IPS-18c (cell line): ENCODE results near the gene CDHR1.
"Not testable (repeated sequence)": the region's sequence is repeated elsewhere in the genome, so short reads cannot be mapped to it uniquely, and the experiment has no call there.

Experiments
- H3K4me3 ChIP-seq: 2 replicates; pipeline ENCODE4 v1.7.0; 2013; ENCODE audit warnings: low read depth, mild to moderate bottlenecking, low read length, moderate library complexity; ENCODE audit not compliant: insufficient read depth
- H3K9me3 ChIP-seq: one replicate; pipeline ENCODE4 v1.6.1; 2013; ENCODE audit warnings: mild to moderate bottlenecking, low read length, moderate library complexity; ENCODE audit not compliant: control insufficient read depth, insufficient read depth

CDHR1 gene

DNA sequence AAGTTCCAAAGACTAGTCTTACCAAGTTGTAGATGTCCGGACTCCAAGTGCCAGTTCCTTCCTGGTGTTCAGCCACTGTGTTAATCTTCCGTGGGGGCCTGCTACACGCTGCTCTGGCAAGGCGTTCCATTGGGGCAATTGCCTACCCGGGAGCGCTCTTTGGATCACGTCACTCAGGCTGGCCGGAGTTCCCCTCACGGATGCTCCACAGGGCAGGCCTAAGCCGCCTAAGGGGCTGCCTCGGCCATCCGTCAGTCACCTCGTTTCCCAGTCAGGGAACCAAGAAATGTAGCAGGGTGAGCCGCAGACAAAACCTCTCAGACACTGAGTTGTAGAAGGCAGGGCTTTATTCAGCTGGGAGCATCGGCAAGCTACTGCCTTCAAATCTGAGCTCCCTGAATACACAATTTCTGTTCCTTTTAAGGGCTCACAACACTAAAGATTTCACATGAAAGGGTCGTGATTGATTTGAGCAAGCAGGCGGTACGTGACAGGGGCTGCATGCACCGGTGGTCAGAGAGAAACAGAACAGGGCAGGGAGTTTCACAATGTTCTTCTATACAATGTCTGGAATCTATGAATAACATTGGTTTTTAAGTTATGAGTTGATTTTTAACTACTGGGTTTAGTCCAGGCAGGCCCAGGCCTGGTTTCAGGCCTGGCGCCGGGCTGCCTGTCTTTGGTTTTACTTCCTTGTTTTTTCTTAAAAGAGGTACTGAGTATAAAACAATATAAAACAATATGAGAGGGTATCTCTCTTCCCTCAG, 22.5 kb upstream of the CDHR1 start:
- not testable (repeated sequence) for H3K9me3 ChIP-seq, H3K4me3 ChIP-seq

DNA sequence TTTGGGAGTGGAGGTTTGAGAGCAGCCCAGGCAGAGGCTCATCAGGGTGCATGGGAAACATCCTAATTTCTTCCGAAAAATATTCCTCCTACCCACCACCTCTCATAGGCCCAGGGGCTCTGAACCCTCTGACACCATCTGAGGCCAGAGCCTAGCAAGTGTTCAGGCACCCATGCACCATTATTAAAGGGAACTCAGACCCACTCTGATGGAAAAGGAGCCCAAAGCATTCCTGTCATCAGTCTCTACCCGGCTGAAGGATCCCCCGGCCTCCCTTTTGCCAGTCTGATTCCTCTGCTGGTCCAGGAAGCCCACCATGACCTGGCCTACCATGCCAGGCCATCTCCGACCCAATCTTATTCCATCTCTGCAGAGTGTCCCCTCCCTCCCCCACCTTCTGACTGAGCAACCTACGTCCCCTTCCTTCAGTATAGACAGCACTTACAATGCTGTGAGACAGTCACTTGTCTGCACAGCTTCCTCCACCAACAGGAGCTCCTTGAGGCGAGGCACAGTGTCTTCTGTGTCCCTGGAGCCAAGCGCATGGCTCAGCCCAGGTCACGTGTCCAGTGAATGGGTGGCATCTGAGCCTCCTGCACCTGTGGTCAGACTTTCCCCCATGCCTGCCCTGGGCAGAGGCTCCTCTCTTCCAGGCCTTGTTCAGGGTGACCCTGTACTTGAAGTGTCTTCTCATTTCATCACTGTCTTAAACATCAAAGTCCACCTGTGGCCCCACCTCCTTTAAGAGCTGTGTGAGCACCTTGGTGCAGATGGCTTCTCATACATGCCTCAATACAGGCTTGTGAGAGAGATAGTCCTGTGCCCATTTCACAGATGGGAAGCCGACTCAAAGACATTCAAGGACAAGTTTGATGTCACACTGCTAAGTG, 21.6 kb upstream of the CDHR1 start:
- no peaks in the 10 kb centered on the region for H3K9me3 ChIP-seq
- H3K4me3 ChIP-seq = no peak overlapping the region

DNA sequence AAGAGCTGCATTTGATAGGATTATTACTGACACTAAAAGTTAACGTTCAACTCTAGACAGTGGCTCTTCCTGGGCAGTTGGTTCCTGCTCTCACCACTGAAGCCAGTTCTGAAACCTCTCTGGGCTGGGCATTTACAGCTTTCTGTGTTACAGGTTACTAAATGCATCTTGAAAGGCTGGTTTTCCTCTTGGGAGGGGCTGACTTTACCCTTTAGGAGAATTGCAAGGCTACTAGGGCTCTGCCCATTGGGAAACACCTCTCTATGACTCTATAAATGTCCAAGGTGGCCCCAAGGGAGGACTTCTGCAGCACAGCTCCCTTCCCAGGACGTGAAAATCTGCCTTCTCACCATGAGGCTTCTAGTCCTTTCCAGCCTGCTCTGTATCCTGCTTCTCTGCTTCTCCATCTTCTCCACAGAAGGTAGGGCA, 20.8 kb upstream of the CDHR1 start, which contains the start of gene GPR15LG:
Gene GPR15LG, plus strand, starts transcription at position 301 of the 429 bp plus-strand sequence. Its CDS starts 51 bp downstream, at position 352.
- Histone ChIP-seq H3K4me3 (no peak within 1 kb of the TSS), H3K9me3 (no peaks in the 10 kb centered on the region)

DNA sequence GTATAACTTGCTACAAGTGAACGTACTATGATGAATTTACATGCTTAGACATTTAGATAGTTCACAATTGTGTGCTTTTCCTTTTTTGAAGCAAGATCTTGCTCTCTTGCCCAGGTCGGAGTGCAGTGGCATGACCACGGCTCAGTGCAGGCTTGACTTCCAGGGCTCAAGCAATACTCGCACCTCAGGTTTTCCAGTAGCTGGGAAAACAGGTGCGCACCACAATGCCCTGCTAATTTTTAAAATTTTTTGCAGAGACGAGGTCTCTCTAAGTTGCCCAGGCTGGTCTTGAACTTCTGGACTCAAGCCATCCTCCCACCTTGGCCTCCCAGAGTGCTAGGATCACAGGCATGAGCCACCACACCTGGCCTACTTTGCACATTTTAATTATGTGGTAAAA, 18.9 kb upstream of the CDHR1 start:
- Histone ChIP-seq H3K9me3 (no peaks in the 10 kb centered on the region), H3K4me3 (no peak overlapping the region)

DNA sequence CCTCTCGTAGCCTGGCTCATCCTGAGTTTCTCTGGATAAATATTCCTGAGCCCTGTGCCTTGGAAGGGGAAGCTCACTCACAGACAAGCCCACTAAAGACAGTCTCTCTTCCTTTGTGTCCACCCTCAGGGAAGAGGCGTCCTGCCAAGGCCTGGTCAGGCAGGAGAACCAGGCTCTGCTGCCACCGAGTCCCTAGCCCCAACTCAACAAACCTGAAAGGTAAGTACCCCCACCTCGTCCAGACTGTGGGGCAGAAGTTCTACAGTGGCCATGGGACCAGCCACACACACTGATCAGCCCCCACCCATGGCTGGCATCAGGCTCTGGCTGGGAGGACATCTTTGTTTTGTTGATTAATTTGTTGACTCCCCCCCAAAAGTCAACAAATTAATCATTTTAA, 18.0 kb upstream of the CDHR1 start:
- no peaks in the 10 kb centered on the region for H3K9me3 ChIP-seq
- no peak overlapping the region for H3K4me3 ChIP-seq

DNA sequence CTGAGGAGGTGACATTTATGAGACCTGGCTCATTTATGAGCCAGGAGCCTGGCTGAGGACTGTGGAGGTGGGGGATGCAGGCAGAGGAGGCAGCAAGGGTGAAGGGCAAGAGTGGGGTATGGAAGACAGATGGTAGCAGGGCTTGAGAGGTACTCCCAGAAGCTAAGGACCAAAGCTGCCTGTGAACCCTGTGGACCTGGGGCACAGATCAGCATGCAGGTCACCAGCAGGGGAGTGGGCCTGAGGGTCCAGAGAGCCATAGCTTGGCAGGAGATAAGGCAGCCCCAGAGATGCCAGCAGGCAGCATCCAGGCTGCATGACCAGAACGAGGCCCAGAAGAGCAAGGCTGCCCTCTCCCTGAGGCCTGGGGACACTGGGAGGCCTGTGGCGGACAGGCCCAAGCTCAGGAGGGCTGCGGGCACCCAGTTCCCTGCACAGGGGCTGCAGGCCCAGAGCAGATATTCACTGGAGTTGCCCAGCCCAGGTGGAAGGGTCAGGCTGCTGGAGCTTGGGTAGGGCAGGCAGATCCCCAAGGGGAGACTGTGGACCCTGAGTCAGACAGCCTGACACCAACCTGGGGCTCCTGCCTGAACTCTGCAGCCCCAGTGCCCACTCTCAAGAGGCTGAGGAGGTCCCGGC, 17.4 kb upstream of the CDHR1 start:
- Histone ChIP-seq H3K4me3 (no peak overlapping the region), H3K9me3 (no peaks in the 10 kb centered on the region)

DNA sequence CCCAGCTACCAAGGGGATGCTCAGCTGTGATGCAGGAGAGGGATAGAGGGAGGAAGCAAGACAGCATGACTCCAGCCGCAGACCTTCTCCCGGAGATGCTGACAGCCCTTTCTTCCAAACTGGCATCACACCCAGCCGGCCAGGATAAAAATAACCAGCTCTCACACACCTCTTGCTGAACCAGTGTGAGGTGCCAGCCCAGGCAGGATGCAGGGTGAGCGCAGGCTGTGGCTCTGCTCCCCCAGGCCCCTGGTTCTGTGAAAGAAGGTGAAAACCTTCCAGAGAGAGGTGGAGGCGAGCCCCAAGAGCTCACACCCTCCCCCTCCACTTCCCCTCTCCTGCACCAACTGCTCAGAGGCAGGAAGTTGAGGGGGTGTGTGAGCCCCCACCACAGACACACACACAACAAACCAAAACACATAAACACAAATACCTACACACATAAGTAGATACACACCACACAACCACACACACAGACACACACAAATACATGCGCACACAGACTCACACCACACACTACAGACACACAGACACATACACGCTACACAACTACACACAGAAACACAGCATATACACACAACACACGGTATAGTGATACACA, 16.7 kb upstream of the CDHR1 start:
- no peak overlapping the region for H3K4me3 ChIP-seq
- H3K9me3 ChIP-seq = no peaks in the 10 kb centered on the region

DNA sequence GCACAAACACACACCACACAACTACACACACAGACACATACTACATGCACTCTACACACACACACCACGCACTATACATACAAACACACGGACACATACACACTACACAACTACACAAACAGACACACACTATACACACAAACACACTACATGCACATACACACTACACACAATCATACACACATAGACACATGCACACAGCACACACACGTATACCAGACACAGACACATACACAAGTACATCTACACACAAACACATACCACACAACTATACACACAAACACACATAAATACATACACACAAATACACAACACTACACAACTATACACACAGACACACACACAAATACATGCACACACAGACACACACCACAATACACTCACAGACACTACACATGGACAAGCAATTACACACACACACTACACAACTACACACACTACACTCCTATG, 16.2 kb upstream of the CDHR1 start:
- Histone ChIP-seq H3K9me3 (no peaks in the 10 kb centered on the region), H3K4me3 (no peak overlapping the region)

DNA sequence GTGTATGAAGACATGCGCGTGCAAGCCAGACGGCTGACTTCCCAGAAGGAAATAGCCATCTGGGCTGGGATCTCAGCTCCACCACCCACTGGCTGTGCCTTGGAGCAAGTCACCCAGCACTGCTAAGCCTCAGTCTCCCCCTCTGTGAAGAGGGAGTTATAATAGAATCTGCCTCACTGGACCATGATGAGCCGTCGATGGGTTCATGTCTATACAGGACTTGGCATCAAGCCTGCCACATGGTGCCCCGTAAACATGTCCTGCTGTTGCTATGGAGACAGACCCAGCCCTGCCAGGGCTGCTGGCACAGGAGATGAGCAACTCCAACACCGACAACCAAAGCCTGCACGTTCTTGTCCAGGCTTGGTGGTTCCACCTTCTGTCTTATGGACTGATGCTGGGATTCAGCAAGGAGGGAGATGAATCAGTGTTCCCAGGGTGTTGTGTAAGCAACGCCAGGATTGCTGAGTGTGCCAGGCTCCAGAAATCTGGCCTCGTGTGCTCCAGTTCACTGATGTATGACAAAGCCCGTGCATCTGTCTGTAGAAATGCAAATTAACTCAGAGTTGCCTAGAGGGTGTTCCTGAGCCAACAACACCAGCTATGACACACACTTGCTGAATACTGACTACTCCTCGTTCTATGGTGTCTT, 15.2 kb upstream of the CDHR1 start:
- no peak overlapping the region for H3K4me3 ChIP-seq
- H3K9me3 ChIP-seq = no peaks in the 10 kb centered on the region

DNA sequence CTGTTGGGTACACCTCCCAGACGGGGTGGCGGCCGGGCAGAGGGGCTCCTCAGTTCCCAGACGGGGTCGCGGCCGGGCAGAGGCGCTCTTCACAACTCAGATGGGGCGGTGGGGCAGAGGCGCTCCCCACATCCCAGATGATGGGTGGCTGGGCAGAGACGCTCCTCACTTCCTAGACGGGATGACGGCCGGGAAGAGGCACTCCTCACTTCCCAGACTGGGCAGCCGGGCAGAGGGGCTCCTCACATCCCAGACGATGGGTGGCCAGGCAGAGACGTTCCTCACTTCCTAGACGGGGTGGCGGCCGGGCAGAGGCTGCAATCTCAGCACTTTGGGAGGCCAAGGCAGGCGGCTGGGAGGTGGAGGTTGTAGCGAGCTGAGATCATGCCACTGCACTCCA, 14.0 kb upstream of the CDHR1 start:
- not testable (repeated sequence) for H3K4me3 ChIP-seq, H3K9me3 ChIP-seq

DNA sequence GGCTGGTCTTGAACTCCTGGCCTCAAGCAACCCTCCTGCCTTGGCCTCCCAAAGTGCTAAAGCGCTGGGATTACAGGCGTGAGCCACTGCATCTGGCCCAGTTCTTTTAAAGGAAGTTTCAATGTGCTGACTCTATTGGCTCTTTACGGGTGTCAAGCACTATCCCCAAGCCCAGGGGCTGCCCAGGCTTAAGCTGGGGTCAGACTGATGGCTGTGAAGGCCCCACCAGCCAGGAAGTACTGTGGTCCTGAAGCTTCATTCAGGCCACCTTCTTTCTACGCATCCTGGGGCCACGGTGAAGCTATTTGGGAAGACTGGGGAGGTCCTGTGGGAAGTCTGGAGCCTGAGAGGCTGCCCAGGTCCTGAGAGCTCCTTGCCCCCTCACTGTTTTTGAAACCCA, 12.7 kb upstream of the CDHR1 start:
- H3K4me3 ChIP-seq = no peak overlapping the region
- no peaks in the 10 kb centered on the region for H3K9me3 ChIP-seq

DNA sequence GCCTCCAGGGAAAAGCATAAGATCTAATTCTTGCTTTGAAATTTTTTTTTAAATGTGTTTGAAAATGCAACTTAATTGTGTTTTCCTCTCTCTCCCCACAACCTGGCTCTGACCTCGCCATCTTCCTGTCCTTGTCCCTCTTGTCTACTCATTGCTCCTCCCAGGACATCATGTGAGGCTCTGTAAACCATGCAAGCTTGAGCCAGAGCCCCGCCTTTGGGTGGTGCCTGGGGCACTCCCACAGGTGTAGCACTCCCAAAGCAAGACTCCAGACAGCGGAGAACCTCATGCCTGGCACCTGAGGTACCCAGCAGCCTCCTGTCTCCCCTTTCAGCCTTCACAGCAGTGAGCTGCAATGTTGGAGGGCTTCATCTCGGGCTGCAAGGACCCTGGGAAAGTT, 9.8 kb upstream of the CDHR1 start:
- peaks cover 4% of the 10 kb centered on the region for H3K9me3 ChIP-seq
- H3K4me3 ChIP-seq = no peak overlapping the region

DNA sequence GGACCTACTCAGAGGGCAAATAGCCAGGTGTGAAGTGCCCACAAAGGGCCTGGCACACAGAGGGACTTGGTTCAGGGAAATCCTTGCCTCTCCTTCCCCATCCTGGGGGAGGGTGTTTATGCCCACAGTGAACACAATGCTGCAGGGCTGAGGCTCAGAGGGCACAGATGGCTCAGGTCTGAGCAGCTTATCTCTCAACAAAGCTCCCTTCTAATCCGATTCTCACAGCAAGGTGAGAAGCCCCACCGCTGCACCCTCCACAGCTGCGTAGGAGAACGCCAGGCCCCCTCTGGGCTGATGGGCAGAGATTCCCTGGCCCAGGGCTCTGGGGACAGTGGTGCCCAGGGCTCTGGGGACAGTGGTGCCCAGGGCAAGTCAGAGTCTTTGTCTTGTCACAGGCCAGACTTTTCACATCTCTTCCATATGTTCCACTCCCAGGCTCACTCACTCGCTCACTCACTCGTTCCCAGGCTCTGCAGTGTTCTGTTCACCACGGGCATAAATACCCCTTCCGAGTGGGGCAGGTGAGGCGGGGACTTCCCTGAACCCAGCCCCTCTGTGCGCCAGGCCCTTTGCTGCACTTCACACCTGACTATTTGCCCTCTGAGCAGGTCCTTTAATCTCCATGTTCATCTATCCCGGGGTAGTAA, 8.7 kb upstream of the CDHR1 start:
- Histone ChIP-seq H3K9me3 (peaks cover 4% of the 10 kb centered on the region), H3K4me3 (no peak overlapping the region)

DNA sequence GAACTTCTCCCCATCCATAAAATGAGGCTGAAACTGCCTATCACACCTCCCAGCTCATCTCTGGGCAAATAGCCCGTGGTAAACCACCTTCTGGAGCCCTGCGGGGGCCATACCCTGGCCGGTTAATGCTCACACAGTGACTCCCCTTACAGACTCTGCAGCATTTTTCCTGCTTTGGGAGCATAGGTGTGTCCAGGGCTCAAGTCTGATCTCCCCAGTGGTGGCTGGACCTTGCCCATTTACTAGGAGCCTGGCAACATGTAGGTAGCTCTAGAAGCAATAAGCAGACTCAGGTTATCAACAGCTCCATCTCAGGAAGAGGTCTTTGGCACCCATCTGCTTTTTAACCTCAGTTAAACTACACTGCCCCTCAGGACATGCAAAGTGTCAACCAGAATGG, 5.5 kb upstream of the CDHR1 start:
- Histone ChIP-seq H3K4me3 (no peak overlapping the region), H3K9me3 (peaks cover 4% of the 10 kb centered on the region)

DNA sequence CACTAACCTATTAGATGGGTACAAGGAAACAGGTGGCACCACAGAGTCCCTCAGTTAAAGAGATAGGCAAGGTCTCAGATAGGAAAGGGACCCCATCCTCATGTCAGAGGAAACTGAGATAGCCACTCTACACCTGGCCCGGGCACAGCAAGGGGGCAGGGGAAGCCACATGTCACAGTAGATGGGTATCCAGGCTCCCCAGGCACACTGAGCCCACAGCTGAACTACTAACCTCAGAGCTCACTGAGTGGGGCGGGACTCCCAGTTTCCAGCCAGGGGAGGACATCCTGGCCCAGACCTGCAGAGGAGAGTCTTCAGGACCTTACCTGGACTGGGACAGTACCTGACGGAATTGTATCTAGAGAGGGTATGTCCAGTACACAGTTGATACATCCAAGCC, 3.7 kb upstream of the CDHR1 start:
- H3K9me3 ChIP-seq = peaks cover 7% of the 10 kb centered on the region
- no peak overlapping the region for H3K4me3 ChIP-seq

DNA sequence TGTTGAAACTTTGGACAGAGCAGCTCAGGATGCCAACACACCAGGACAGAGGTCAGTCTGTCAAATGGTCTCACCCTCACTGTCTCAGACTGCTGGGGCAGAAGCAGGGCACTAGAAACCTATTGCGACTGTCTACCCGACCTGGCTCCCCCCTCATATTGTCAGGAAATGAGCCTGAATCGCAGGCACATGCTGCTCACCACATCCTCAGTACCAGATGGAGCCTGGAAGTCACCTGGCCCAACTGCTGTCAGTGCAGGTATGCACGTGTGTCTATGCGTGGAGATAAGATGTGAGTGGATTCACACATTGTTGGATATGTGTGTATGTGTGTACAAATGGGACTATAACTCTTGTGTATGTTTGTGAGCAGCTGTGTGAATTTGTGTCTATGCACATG, 3.2 kb upstream of the CDHR1 start:
- Histone ChIP-seq H3K4me3 (no peak overlapping the region), H3K9me3 (peaks cover 7% of the 10 kb centered on the region)
